Measurements from ENCODE around the gene SLC25A33. TPM values are rescaled to one million over a fixed set of nuclear protein-coding genes. Genes with fewer than 3 reads are reported as not detected.
A peak's percentile ranks its signal among the peaks of the same experiment; 100 is the strongest.

SLC25A33 gene
- total RNA-seq, 5 donors from 2014 or later (not counting 1 experiment from before 2014, with no cell fraction given): 2.8 to 6.2 (median 4.4) TPM

GRCh38 chr1:9549955-9550546, 10.8 kb downstream of the SLC25A33 start:
- ATAC-seq (replicated peaks in 1 of 4) (no peak), DNase-seq (no peak)
- CTCF ChIA-PET: no interaction called here
- Mint-ChIP-seq H3K4me1 (peaks cover 10 to 19% (median 14%) of the 10 kb centered on the region in 3 donors), H3K9me3 (no peaks in the 10 kb centered on the region), H3K4me3 (no peak overlapping the region), H3K27ac (no peak overlapping the region), H3K36me3 (peaks cover 11% of the 10 kb centered on the region), H3K27me3 (no peaks in the 10 kb centered on the region)
- H3K27me3 ChIP-seq (replicated peaks in 1 of 2; ENCODE audit: control insufficient read depth in 2 of 2, extremely low read depth in 1 of 2, insufficient read depth in 2 of 2, low read length in 1 of 2): no peaks in the 10 kb centered on the region
- H3K4me1 ChIP-seq (ENCODE audit: control insufficient read depth in 1 of 2, extremely low read depth in 1 of 2, insufficient read depth in 2 of 2, low read length in 2 of 2): no peaks in the 10 kb centered on the region
- no peaks in the 10 kb centered on the region for H3K9me3 ChIP-seq
- POLR2A ChIA-PET: no interaction called here
- H3K36me3 ChIP-seq (ENCODE audit: control insufficient read depth in 2 of 2, extremely low read depth in 1 of 2, insufficient read depth in 1 of 2, low read length in 1 of 2): peaks cover 0 to 2% of the 10 kb centered on the region in 2 donors
- WGBS (ENCODE audit: insufficient coverage): 100% methylated on average over 1 of the region's 6 CpGs
- no peak overlapping the region for H3K4me3 ChIP-seq (ENCODE audit: control insufficient read depth in 1 of 2, extremely low read depth in 1 of 2, low read length in 1 of 2)
- H3K27ac ChIP-seq (ENCODE audit: low read length): no peak overlapping the region

- ChIA-PET POLR2A (no interaction called here), CTCF (interaction anchor here in 1 of 2 donors (0.7 kb wide), 1 partner anchor 270 kb away, joined by 3 read pairs; no protein-coding TSS in a partner anchor)
- Histone ChIP-seq H3K27ac (ENCODE audit: low read length) (no peak overlapping the region), H3K36me3 (ENCODE audit: control insufficient read depth in 2 of 2, extremely low read depth in 1 of 2, insufficient read depth in 1 of 2, low read length in 1 of 2) (peaks cover 0 to 15% of the 10 kb centered on the region in 2 donors), H3K4me3 (ENCODE audit: control insufficient read depth in 1 of 2, extremely low read depth in 1 of 2, low read length in 1 of 2) (no peak overlapping the region), H3K9me3 (no peaks in the 10 kb centered on the region), H3K4me1 (ENCODE audit: control insufficient read depth in 1 of 2, extremely low read depth in 1 of 2, insufficient read depth in 2 of 2, low read length in 2 of 2) (no peaks in the 10 kb centered on the region), H3K27me3 (replicated peaks in 1 of 2; ENCODE audit: control insufficient read depth in 2 of 2, extremely low read depth in 1 of 2, insufficient read depth in 2 of 2, low read length in 1 of 2) (no peaks in the 10 kb centered on the region)
- Mint-ChIP-seq H3K9me3 (no peaks in the 10 kb centered on the region), H3K4me3 (no peak overlapping the region), H3K27ac (no peak overlapping the region), H3K36me3 (peaks cover 26% of the 10 kb centered on the region), H3K4me1 (peaks cover 4 to 14% (median 9%) of the 10 kb centered on the region in 3 donors), H3K27me3 (no peaks in the 10 kb centered on the region)
- WGBS (ENCODE audit: insufficient coverage): 100% methylated on average over 1 of the region's 1 CpG
- DNase-seq (no peak), ATAC-seq (replicated peaks in 1 of 4) (no peak)
These were observed 12.7 kb downstream of the SLC25A33 start for GRCh38 chr1:9551984-9552383.

- ATAC-seq (replicated peaks in 1 of 4): no peak
- POLR2A ChIA-PET: interaction anchor here in 1 of 2 donors (0.6 kb wide), 1 partner anchor 30 kb away, joined by 3 read pairs; no protein-coding TSS in a partner anchor
These were observed 14.5 kb downstream of the SLC25A33 start for GRCh38 chr1:9553736-9554144.

GRCh38 chr1:9555942-9556341, 16.7 kb downstream of the SLC25A33 start:
- ChIA-PET CTCF (no interaction called here), POLR2A (interaction anchor here in 1 of 2 donors (0.6 kb wide), 1 partner anchor 949 kb away, joined by 4 read pairs; no protein-coding TSS in a partner anchor)
- Histone ChIP-seq H3K4me1 (ENCODE audit: control insufficient read depth in 1 of 2, extremely low read depth in 1 of 2, insufficient read depth in 2 of 2, low read length in 2 of 2) (peaks cover 22 to 26% of the 10 kb centered on the region in 2 experiments), H3K4me3 (ENCODE audit: control insufficient read depth in 1 of 2, extremely low read depth in 1 of 2, low read length in 1 of 2) (no peak overlapping the region), H3K36me3 (ENCODE audit: control insufficient read depth in 2 of 2, extremely low read depth in 1 of 2, insufficient read depth in 1 of 2, low read length in 1 of 2) (peaks cover 0 to 29% of the 10 kb centered on the region in 2 donors), H3K27ac (ENCODE audit: low read length) (no peak overlapping the region), H3K27me3 (replicated peaks in 1 of 2; ENCODE audit: control insufficient read depth in 2 of 2, extremely low read depth in 1 of 2, insufficient read depth in 2 of 2, low read length in 1 of 2) (no peaks in the 10 kb centered on the region), H3K9me3 (no peaks in the 10 kb centered on the region)
- Mint-ChIP-seq H3K4me1 (peaks cover 32 to 33% (median 33%) of the 10 kb centered on the region in 3 donors), H3K27me3 (no peaks in the 10 kb centered on the region), H3K9me3 (no peaks in the 10 kb centered on the region), H3K36me3 (peaks cover 41% of the 10 kb centered on the region), H3K27ac (no peak overlapping the region), H3K4me3 (no peak overlapping the region)
- 100% methylated on average over 1 of the region's 4 CpGs for WGBS (ENCODE audit: insufficient coverage)
- DNase-seq: no peak
- ATAC-seq (replicated peaks in 1 of 4): no peak

More at GRCh38 chr1:9553736-9554144, 14.5 kb downstream of the SLC25A33 start:
- Histone ChIP-seq H3K27ac (ENCODE audit: low read length) (no peak overlapping the region), H3K4me1 (ENCODE audit: control insufficient read depth in 1 of 2, extremely low read depth in 1 of 2, insufficient read depth in 2 of 2, low read length in 2 of 2) (peaks cover 13 to 14% of the 10 kb centered on the region in 2 experiments), H3K27me3 (replicated peaks in 1 of 2; ENCODE audit: control insufficient read depth in 2 of 2, extremely low read depth in 1 of 2, insufficient read depth in 2 of 2, low read length in 1 of 2) (no peaks in the 10 kb centered on the region), H3K9me3 (no peaks in the 10 kb centered on the region), H3K4me3 (ENCODE audit: control insufficient read depth in 1 of 2, extremely low read depth in 1 of 2, low read length in 1 of 2) (no peak overlapping the region), H3K36me3 (ENCODE audit: control insufficient read depth in 2 of 2, extremely low read depth in 1 of 2, insufficient read depth in 1 of 2, low read length in 1 of 2) (peaks cover 0 to 29% of the 10 kb centered on the region in 2 donors)
- H3K27me3 Mint-ChIP-seq: no peaks in the 10 kb centered on the region
- no peak for DNase-seq
- H3K36me3 Mint-ChIP-seq: peaks cover 38% of the 10 kb centered on the region
- 60% methylated on average over 1 of the region's 4 CpGs for WGBS (ENCODE audit: insufficient coverage)
- no peak overlapping the region for H3K4me3 Mint-ChIP-seq
- no peaks in the 10 kb centered on the region for H3K9me3 Mint-ChIP-seq
- CTCF ChIA-PET: interaction anchor here (0.6 to 1.3 kb wide), 2 partner anchors 10 to 1991 kb away, joined by 3 to 12 read pairs; no protein-coding TSS in a partner anchor
- H3K4me1 Mint-ChIP-seq: peaks cover 18 to 20% (median 20%) of the 10 kb centered on the region in 3 donors
- no peak overlapping the region for H3K27ac Mint-ChIP-seq

- peaks cover 36% of the 10 kb centered on the region for H3K36me3 Mint-ChIP-seq
- no peaks in the 10 kb centered on the region for H3K27me3 Mint-ChIP-seq
- DNase-seq (no peak), ATAC-seq (replicated peaks in 1 of 4) (no peak)
- peak overlapping the region in 1 of 2 donors; percentile 73 for H3K27ac Mint-ChIP-seq
- no peak overlapping the region for H3K4me3 ChIP-seq (ENCODE audit: control insufficient read depth in 1 of 2, extremely low read depth in 1 of 2, low read length in 1 of 2)
- no peaks in the 10 kb centered on the region for H3K9me3 Mint-ChIP-seq
- H3K4me1 ChIP-seq (ENCODE audit: control insufficient read depth in 1 of 2, extremely low read depth in 1 of 2, insufficient read depth in 2 of 2, low read length in 2 of 2): peaks cover 22 to 28% of the 10 kb centered on the region in 2 experiments
- POLR2A ChIA-PET: interaction anchor here (0.6 to 1.3 kb wide), 2 partner anchors 14 to 1700 kb away, joined by 3 read pairs; no protein-coding TSS in a partner anchor
- peak overlapping the region in 1 of 3 donors; percentile 70 for H3K4me3 Mint-ChIP-seq
- H3K27ac ChIP-seq (ENCODE audit: low read length): no peak overlapping the region
- WGBS (ENCODE audit: insufficient coverage): no CpG with 5 or more reads among the region's 5 CpGs
- H3K9me3 ChIP-seq: no peaks in the 10 kb centered on the region
- CTCF ChIA-PET: interaction anchor here in 1 of 2 donors (0.5 kb wide), 1 partner anchor 834 kb away, joined by 3 read pairs; no protein-coding TSS in a partner anchor
- H3K4me1 Mint-ChIP-seq: peaks cover 35 to 41% (median 39%) of the 10 kb centered on the region in 3 donors
- peaks cover 0 to 29% of the 10 kb centered on the region in 2 donors for H3K36me3 ChIP-seq (ENCODE audit: control insufficient read depth in 2 of 2, extremely low read depth in 1 of 2, insufficient read depth in 1 of 2, low read length in 1 of 2)
- H3K27me3 ChIP-seq (replicated peaks in 1 of 2; ENCODE audit: control insufficient read depth in 2 of 2, extremely low read depth in 1 of 2, insufficient read depth in 2 of 2, low read length in 1 of 2): no peaks in the 10 kb centered on the region
These were observed 18.4 kb downstream of the SLC25A33 start for GRCh38 chr1:9557624-9558023.

- DNase-seq: peak in 2 of 35 experiments; percentile 6 to 33
- H3K36me3 ChIP-seq (ENCODE audit: control insufficient read depth in 2 of 2, extremely low read depth in 1 of 2, insufficient read depth in 1 of 2, low read length in 1 of 2): peaks cover 0 to 29% of the 10 kb centered on the region in 2 donors
- Mint-ChIP-seq H3K9me3 (no peaks in the 10 kb centered on the region), H3K27ac (peak overlapping the region; percentile 53 to 73), H3K36me3 (peaks cover 36% of the 10 kb centered on the region), H3K4me1 (peaks cover 35 to 41% (median 39%) of the 10 kb centered on the region in 3 donors), H3K4me3 (peak overlapping the region in 2 of 3 donors; percentile 51 to 70), H3K27me3 (no peaks in the 10 kb centered on the region)
- POLR2A ChIA-PET: interaction anchor here (0.7 to 1.3 kb wide), 2 partner anchors 15 to 18 kb away, joined by 3 read pairs; no protein-coding TSS in a partner anchor
- no peaks in the 10 kb centered on the region for H3K9me3 ChIP-seq
- H3K27me3 ChIP-seq (replicated peaks in 1 of 2; ENCODE audit: control insufficient read depth in 2 of 2, extremely low read depth in 1 of 2, insufficient read depth in 2 of 2, low read length in 1 of 2): no peaks in the 10 kb centered on the region
- ATAC-seq (replicated peaks in 1 of 4): peak; percentile 44 to 79 (median 75)
- H3K4me1 ChIP-seq (ENCODE audit: control insufficient read depth in 1 of 2, extremely low read depth in 1 of 2, insufficient read depth in 2 of 2, low read length in 2 of 2): peaks cover 22 to 28% of the 10 kb centered on the region in 2 experiments
- WGBS (ENCODE audit: insufficient coverage): 63% methylated on average over 6 of the region's 6 CpGs
- H3K4me3 ChIP-seq (ENCODE audit: control insufficient read depth in 1 of 2, extremely low read depth in 1 of 2, low read length in 1 of 2): no peak overlapping the region
- no peak overlapping the region for H3K27ac ChIP-seq (ENCODE audit: low read length)
- CTCF ChIA-PET: interaction anchor here in 1 of 2 donors (0.9 kb wide), 1 partner anchor 12 kb away, joined by 3 read pairs; no protein-coding TSS in a partner anchor
These were observed 19.1 kb downstream of the SLC25A33 start for GRCh38 chr1:9558271-9558945.

Data from T-cell (primary cell).